ENCODE data around the gene KRTAP5-7. TPM values are rescaled to one million over a fixed set of nuclear protein-coding genes. Genes with fewer than 3 reads are reported as not detected.

Gene KRTAP5-7
- total RNA-seq, 1 experiment from 2014 or later = not detected

GRCh38 chr11:71556018-71556417 is 29.0 kb downstream of the KRTAP5-7 start:
- POLR2A ChIA-PET = no interaction called here
- BruUV-seq (replicated peaks) = no TSS peak
- Mint-ChIP-seq H3K4me1 (ENCODE audit: low read depth, unreplicated experiment) (no peaks in the 10 kb centered on the region), H3K4me3 (ENCODE audit: unreplicated experiment) (no peak overlapping the region), H3K36me3 (ENCODE audit: insufficient read depth, unreplicated experiment) (no peaks in the 10 kb centered on the region), H3K9me3 (ENCODE audit: unreplicated experiment) (peaks cover 2% of the 10 kb centered on the region), H3K27me3 (ENCODE audit: insufficient read depth, unreplicated experiment) (peaks cover 2% of the 10 kb centered on the region), H3K27ac (ENCODE audit: unreplicated experiment) (no peak overlapping the region)
- no peaks in the 10 kb centered on the region for H3K36me3 ChIP-seq (ENCODE audit: control insufficient read depth, insufficient read depth, low read length)
- no peaks in the 10 kb centered on the region for H3K4me1 ChIP-seq
- H3K27me3 ChIP-seq (replicated peaks; ENCODE audit: control insufficient read depth, insufficient read depth, low read length) = no peaks in the 10 kb centered on the region
- no peak for DNase-seq
- CTCF ChIA-PET = interaction anchor here (1.0 kb wide), 1 partner anchor 24 kb away, joined by 4 read pairs; no protein-coding TSS in a partner anchor
- no peak for TF ChIP-seq CTCF (IDR thresholded peaks at IDR 0.05; ENCODE audit: insufficient read depth in 1 of 2, low read depth in 1 of 2, low read length in 1 of 2, severe bottlenecking in 1 of 2, unreplicated experiment in 1 of 2)
- H3K4me3 ChIP-seq (ENCODE audit: low read depth, low read length) = no peak overlapping the region
- intact Hi-C loops (cut with micrococcal nuclease; ENCODE audit: unreplicated experiment) = no loop called here
- peaks cover 6% of the 10 kb centered on the region for H3K9me3 ChIP-seq

GRCh38 chr11:71557257-71557656 is 30.2 kb downstream of the KRTAP5-7 start:
- CTCF ChIA-PET = interaction anchor here (1.0 kb wide), 1 partner anchor 22 kb away, joined by 4 read pairs; no protein-coding TSS in a partner anchor
- Histone ChIP-seq H3K9me3 (peaks cover 6% of the 10 kb centered on the region), H3K4me1 (no peaks in the 10 kb centered on the region), H3K36me3 (ENCODE audit: control insufficient read depth, insufficient read depth, low read length) (no peaks in the 10 kb centered on the region), H3K4me3 (ENCODE audit: low read depth, low read length) (no peak overlapping the region), H3K27me3 (replicated peaks; ENCODE audit: control insufficient read depth, insufficient read depth, low read length) (no peaks in the 10 kb centered on the region)
- Mint-ChIP-seq H3K27ac (ENCODE audit: unreplicated experiment) (no peak overlapping the region), H3K36me3 (ENCODE audit: insufficient read depth, unreplicated experiment) (no peaks in the 10 kb centered on the region), H3K9me3 (ENCODE audit: unreplicated experiment) (peaks cover 13% of the 10 kb centered on the region), H3K4me3 (ENCODE audit: unreplicated experiment) (no peak overlapping the region), H3K27me3 (ENCODE audit: insufficient read depth, unreplicated experiment) (peaks cover 4% of the 10 kb centered on the region), H3K4me1 (ENCODE audit: low read depth, unreplicated experiment) (no peaks in the 10 kb centered on the region)
- BruUV-seq (replicated peaks) = no TSS peak
- no peak for DNase-seq
- TF ChIP-seq CTCF (IDR thresholded peaks at IDR 0.05; ENCODE audit: insufficient read depth in 1 of 2, low read depth in 1 of 2, low read length in 1 of 2, severe bottlenecking in 1 of 2, unreplicated experiment in 1 of 2) = no peak
- POLR2A ChIA-PET = no interaction called here
- intact Hi-C loops (cut with micrococcal nuclease; ENCODE audit: unreplicated experiment) = no loop called here

- Mint-ChIP-seq H3K27ac (ENCODE audit: unreplicated experiment) (no peak overlapping the region), H3K4me3 (ENCODE audit: unreplicated experiment) (no peak overlapping the region), H3K27me3 (ENCODE audit: insufficient read depth, unreplicated experiment) (peaks cover 16% of the 10 kb centered on the region), H3K36me3 (ENCODE audit: insufficient read depth, unreplicated experiment) (no peaks in the 10 kb centered on the region), H3K4me1 (ENCODE audit: low read depth, unreplicated experiment) (peaks cover 7% of the 10 kb centered on the region), H3K9me3 (ENCODE audit: unreplicated experiment) (peaks cover 19% of the 10 kb centered on the region)
- BruUV-seq (replicated peaks) = no TSS peak
- no peaks in the 10 kb centered on the region for H3K36me3 ChIP-seq (ENCODE audit: control insufficient read depth, insufficient read depth, low read length)
- no peak for TF ChIP-seq CTCF (IDR thresholded peaks at IDR 0.05; ENCODE audit: insufficient read depth in 1 of 2, low read depth in 1 of 2, low read length in 1 of 2, severe bottlenecking in 1 of 2, unreplicated experiment in 1 of 2)
- H3K27me3 ChIP-seq (replicated peaks; ENCODE audit: control insufficient read depth, insufficient read depth, low read length) = no peaks in the 10 kb centered on the region
- H3K4me1 ChIP-seq = no peaks in the 10 kb centered on the region
- intact Hi-C loops (cut with micrococcal nuclease; ENCODE audit: unreplicated experiment) = no loop called here
- CTCF ChIA-PET = no interaction called here
- POLR2A ChIA-PET = no interaction called here
- no peak for DNase-seq
- H3K9me3 ChIP-seq = peaks cover 6% of the 10 kb centered on the region
- no peak overlapping the region for H3K4me3 ChIP-seq (ENCODE audit: low read depth, low read length)
Observed at GRCh38 chr11:71558996-71559395, 31.9 kb downstream of the KRTAP5-7 start.
